Lower leg skin (tissue), 3 donors: ENCODE results near the gene SBNO2.

ENCODE experiments used
- CTCF ChIP-seq, 3 donors: fragments of 450-650 bp; IDR thresholded peaks; one replicate each; pipeline ENCODE4 v1.5.1; 2016; ENCODE audit warnings: antibody characterized with exemption in 3 of 3, mild to moderate bottlenecking in 3 of 3, moderate library complexity in 2 of 3
- POLR2A ChIP-seq, 2 donors: fragments of 450-650 bp; IDR thresholded peaks; one replicate each; pipeline ENCODE4 v1.6.1; 2016 to 2017; ENCODE audit warnings: antibody characterized with exemption in 2 of 2, mild to moderate bottlenecking in 1 of 2, moderate library complexity in 1 of 2

- TF ChIP-seq POLR2A (IDR thresholded peaks at IDR 0.05) (no peak), CTCF (IDR thresholded peaks at IDR 0.05) (no peak)
These were observed 40.6 kb downstream of the SBNO2 start for GRCh38 chr19:1133471-1133929.
